ENCODE results near the gene ADAMTSL3.

- TF ChIP-seq CTCF (IDR thresholded peaks at IDR 0.05) = no peak
- no peak for TF ChIP-seq ELF1 (IDR thresholded peaks at IDR 0.05)
- no peak for TF ChIP-seq GATA2 (CRISPR knock-in tag; IDR thresholded peaks at IDR 0.05)
- TF ChIP-seq MAX (IDR thresholded peaks at IDR 0.05; ENCODE audit: low read depth) = no peak
- no peak for TF ChIP-seq REST (IDR thresholded peaks at IDR 0.05; ENCODE audit: low read depth, low read length)
These were observed 57.3 kb downstream of the ADAMTSL3 start for GRCh38 chr15:83711236-83711635.

Data from SK-N-SH (cell line).